Sigmoid colon (tissue), 7 donors: Measurements from ENCODE around the gene ANKH. TPM values are rescaled to one million over a fixed set of nuclear protein-coding genes. Genes with fewer than 3 reads are reported as not detected.

Experiments
- DNase-seq: peaks from one replicate; pipeline ENCODE4 v3.0.0-alpha.2; 2019
- H3K27ac ChIP-seq, 4 donors: fragments of 200-600 bp; sonication (generic); one replicate each; pipeline ENCODE4 v1.5.1; 2016 to 2019; ENCODE audit warnings: mild to moderate bottlenecking in 1 of 4
- H3K27me3 ChIP-seq, 3 donors: fragments of 200-600 bp; sonication (generic); one replicate each; pipeline ENCODE4 v1.5.1; 2019; ENCODE audit warnings: mild to moderate bottlenecking in 1 of 3
- H3K36me3 ChIP-seq, 4 donors: fragments of 200-600 bp; sonication (generic); one replicate each; pipeline ENCODE4 v1.5.1; 2016 to 2019
- H3K4me1 ChIP-seq, 4 donors: fragments of 200-600 bp; sonication (generic); one replicate each; pipeline ENCODE4 v1.5.1; 2017 to 2019
- H3K4me3 ChIP-seq, 4 donors: fragments of 200-600 bp; sonication (generic); one replicate each; pipeline ENCODE4 v1.5.1; 2017 to 2019; ENCODE audit warnings: mild to moderate bottlenecking in 2 of 4, moderate library complexity in 1 of 4
- H3K9me3 ChIP-seq, 4 donors: fragments of 200-600 bp in 3 of 4; sonication (generic) in 3 of 4; one replicate each; pipeline versions ENCODE4 v1.5.1 to v1.6.1; 2013 to 2019
- CTCF ChIP-seq, 4 experiments: fragments of 450-650 bp in 3 of 4; fragments of 200-600 bp in 1 of 4; IDR thresholded peaks; one replicate each; pipeline ENCODE4 v1.5.1; 2016 to 2019; ENCODE audit warnings: antibody characterized with exemption in 4 of 4, mild to moderate bottlenecking in 3 of 4, moderate library complexity in 2 of 4
- EP300 ChIP-seq, 4 donors: sonication (generic); formaldehyde crosslinking; IDR thresholded peaks; one replicate each; pipeline ENCODE4 v1.6.1; 2017; ENCODE audit warnings: antibody characterized with exemption in 4 of 4
- POLR2A ChIP-seq, 2 donors: fragments of 450-650 bp; IDR thresholded peaks; one replicate each; pipeline ENCODE4 v1.6.1; 2016; ENCODE audit warnings: antibody characterized with exemption in 2 of 2, mild to moderate bottlenecking in 2 of 2, moderate library complexity in 2 of 2
- POLR2AphosphoS5 ChIP-seq, 4 donors: sonication (generic); formaldehyde crosslinking; IDR thresholded peaks; one replicate each; pipeline ENCODE4 v1.6.1; 2017; ENCODE audit warnings: antibody characterized with exemption in 4 of 4
- WGBS, 2 donors: extraction: QIAGEN DNeasy Blood & Tissue Kit; methylation state at CpG; one replicate each; pipeline ENCODE4 v1.1.7; 2013; 5-methylcytosine and 5-hydroxymethylcytosine counted together
- intact Hi-C: fragments of 100-400 bp; cut with DNase I; formaldehyde crosslinking; loops from one replicate; pipeline ENCODE4 v1.15.1; 2023
- polyA plus RNA-seq, 3 donors: library from polyadenylated mRNA; stranded (reverse); fragments of 200-250 nt; gene quantifications; one replicate each; pipeline ENCODE4 v1.2.3, GENCODE V29; 2013
- total RNA-seq, 4 donors: library from RNA; depleted of rRNA; stranded (reverse); fragments of >200 nt; gene quantifications; one replicate each; pipeline ENCODE4 v1.1.0, GENCODE V29; 2016
- donor health status: healthy with polysubstance abuse.
- donor health status: Bipolar disorder and iron deficiency.
- donor health status: healthy.

ANKH gene
- total and polyA plus RNA-seq, 7 donors = 16.4 to 49.9 (median 24.7) TPM

GRCh38 chr5:14896131-14896530 lies 24.6 kb upstream of the ANKH start:
- Histone ChIP-seq H3K27me3 (no peaks in the 10 kb centered on the region), H3K4me1 (peaks cover 0 to under 1% (median 0%) of the 10 kb centered on the region in 4 donors), H3K4me3 (no peak overlapping the region), H3K9me3 (no peaks in the 10 kb centered on the region), H3K27ac (no peak overlapping the region), H3K36me3 (no peaks in the 10 kb centered on the region)
- TF ChIP-seq POLR2A (IDR thresholded peaks at IDR 0.05) (no peak), EP300 (IDR thresholded peaks at IDR 0.05) (no peak), CTCF (IDR thresholded peaks at IDR 0.05) (no peak), POLR2AphosphoS5 (IDR thresholded peaks at IDR 0.05) (no peak)
- WGBS, 2 donors = 26 to 70% methylated on average over 7 of the region's 7 CpGs
- DNase-seq = no peak
- intact Hi-C loops = no loop called here

GRCh38 chr5:14895301-14895700 lies 23.7 kb upstream of the ANKH start:
- DNase-seq = no peak
- intact Hi-C loops = no loop called here
- no peaks in the 10 kb centered on the region for H3K27me3 ChIP-seq
- H3K9me3 ChIP-seq = no peaks in the 10 kb centered on the region
- no peak overlapping the region for H3K4me3 ChIP-seq
- WGBS, 2 donors = 19 to 68% methylated on average over 6 of the region's 6 CpGs
- no peaks in the 10 kb centered on the region for H3K4me1 ChIP-seq
- H3K36me3 ChIP-seq = no peaks in the 10 kb centered on the region
- TF ChIP-seq POLR2AphosphoS5 (IDR thresholded peaks at IDR 0.05) (no peak), CTCF (IDR thresholded peaks at IDR 0.05) (no peak), POLR2A (IDR thresholded peaks at IDR 0.05) (no peak), EP300 (IDR thresholded peaks at IDR 0.05) (no peak)
- no peak overlapping the region for H3K27ac ChIP-seq

GRCh38 chr5:14894748-14895147 lies 23.2 kb upstream of the ANKH start:
- TF ChIP-seq EP300 (IDR thresholded peaks at IDR 0.05) = no peak
- TF ChIP-seq POLR2A (IDR thresholded peaks at IDR 0.05) = no peak
- no peak for TF ChIP-seq POLR2AphosphoS5 (IDR thresholded peaks at IDR 0.05)
- TF ChIP-seq CTCF (IDR thresholded peaks at IDR 0.05) = no peak

GRCh38 chr5:14893381-14893780 lies 21.8 kb upstream of the ANKH start:
- Histone ChIP-seq H3K4me1 (no peaks in the 10 kb centered on the region), H3K4me3 (no peak overlapping the region), H3K9me3 (no peaks in the 10 kb centered on the region), H3K36me3 (no peaks in the 10 kb centered on the region), H3K27me3 (no peaks in the 10 kb centered on the region), H3K27ac (no peak overlapping the region)
- no peak for DNase-seq
- intact Hi-C loops = no loop called here
- no peak for TF ChIP-seq EP300 (IDR thresholded peaks at IDR 0.05)

More at GRCh38 chr5:14894748-14895147, 23.2 kb upstream of the ANKH start:
- no peaks in the 10 kb centered on the region for H3K27me3 ChIP-seq
- H3K4me1 ChIP-seq = no peaks in the 10 kb centered on the region
- intact Hi-C loops = no loop called here
- H3K4me3 ChIP-seq = no peak overlapping the region
- no peak for DNase-seq
- no peaks in the 10 kb centered on the region for H3K36me3 ChIP-seq
- no peak overlapping the region for H3K27ac ChIP-seq
- H3K9me3 ChIP-seq = no peaks in the 10 kb centered on the region
- WGBS, 2 donors = 52 to 88% methylated on average over 3 of the region's 3 CpGs

DNA sequence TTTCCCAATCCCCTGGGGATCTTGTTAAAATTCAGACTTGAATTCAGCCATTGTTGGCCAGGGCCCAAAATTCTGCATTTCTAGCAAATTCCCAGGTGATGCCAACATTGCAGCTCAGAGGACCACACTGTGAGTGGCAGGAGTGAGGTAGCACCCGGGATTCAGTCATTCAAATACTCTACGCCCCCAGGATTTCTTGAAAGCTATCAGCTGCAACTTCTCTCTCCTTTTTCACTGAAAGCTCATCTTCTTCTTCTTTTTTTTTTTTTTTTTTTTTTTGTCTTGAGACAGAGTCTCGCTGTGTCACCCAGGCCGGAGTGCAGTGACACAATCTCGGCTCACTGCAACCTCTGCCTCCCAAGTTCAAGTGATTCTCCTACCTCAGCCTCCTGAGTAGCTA lies 19.3 kb upstream of the ANKH start:
- H3K9me3 ChIP-seq = no peaks in the 10 kb centered on the region
- intact Hi-C loops = no loop called here
- H3K27me3 ChIP-seq = no peaks in the 10 kb centered on the region
- TF ChIP-seq EP300 (IDR thresholded peaks at IDR 0.05) (no peak), POLR2A (IDR thresholded peaks at IDR 0.05) (no peak), CTCF (IDR thresholded peaks at IDR 0.05) (no peak), POLR2AphosphoS5 (IDR thresholded peaks at IDR 0.05) (no peak)
- no peak overlapping the region for H3K27ac ChIP-seq
- H3K4me3 ChIP-seq = no peak overlapping the region
- 92 to 97% methylated on average over 5 of the region's 5 CpGs for WGBS, 2 donors
- H3K36me3 ChIP-seq = no peaks in the 10 kb centered on the region
- DNase-seq = no peak
- H3K4me1 ChIP-seq = no peaks in the 10 kb centered on the region
